Measurements from ENCODE around the gene ZNF773. TPM values are rescaled to one million over a fixed set of nuclear protein-coding genes. Genes with fewer than 3 reads are reported as not detected.

The ZNF773 gene
- total and polyA plus RNA-seq, 9 donors, result 6.8 to 16.3 (median 8.7) TPM

DNA sequence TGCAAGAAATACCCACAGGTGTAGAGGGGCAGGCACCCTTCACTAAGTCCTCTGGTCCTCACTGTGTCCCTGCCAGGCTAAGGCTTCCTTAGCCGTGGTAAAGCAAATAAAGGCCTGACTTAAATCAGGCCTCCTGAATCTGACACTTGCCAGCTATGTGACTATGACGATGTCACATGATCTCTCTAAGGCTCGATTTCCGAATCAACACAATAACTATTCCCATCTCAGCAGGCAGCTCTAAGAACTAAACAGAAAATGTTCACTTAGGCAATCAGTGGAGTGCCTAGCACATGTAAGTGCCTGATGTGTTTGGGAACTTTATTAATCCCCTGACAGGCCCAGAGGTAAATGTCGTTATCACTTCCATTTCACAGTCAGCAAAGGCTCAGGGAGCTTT, 57.9 kb downstream of the ZNF773 start:
- H3K36me3 ChIP-seq, result no peaks in the 10 kb centered on the region
- intact Hi-C loops (cut with DNase I), result no loop called here
- WGBS, 3 donors, result 89 to 95% (median 92%) methylated on average over 5 of the region's 5 CpGs
- peaks cover 0 to 41% of the 10 kb centered on the region in 2 donors for H3K9me3 ChIP-seq
- TF ChIP-seq, protein P1, sequence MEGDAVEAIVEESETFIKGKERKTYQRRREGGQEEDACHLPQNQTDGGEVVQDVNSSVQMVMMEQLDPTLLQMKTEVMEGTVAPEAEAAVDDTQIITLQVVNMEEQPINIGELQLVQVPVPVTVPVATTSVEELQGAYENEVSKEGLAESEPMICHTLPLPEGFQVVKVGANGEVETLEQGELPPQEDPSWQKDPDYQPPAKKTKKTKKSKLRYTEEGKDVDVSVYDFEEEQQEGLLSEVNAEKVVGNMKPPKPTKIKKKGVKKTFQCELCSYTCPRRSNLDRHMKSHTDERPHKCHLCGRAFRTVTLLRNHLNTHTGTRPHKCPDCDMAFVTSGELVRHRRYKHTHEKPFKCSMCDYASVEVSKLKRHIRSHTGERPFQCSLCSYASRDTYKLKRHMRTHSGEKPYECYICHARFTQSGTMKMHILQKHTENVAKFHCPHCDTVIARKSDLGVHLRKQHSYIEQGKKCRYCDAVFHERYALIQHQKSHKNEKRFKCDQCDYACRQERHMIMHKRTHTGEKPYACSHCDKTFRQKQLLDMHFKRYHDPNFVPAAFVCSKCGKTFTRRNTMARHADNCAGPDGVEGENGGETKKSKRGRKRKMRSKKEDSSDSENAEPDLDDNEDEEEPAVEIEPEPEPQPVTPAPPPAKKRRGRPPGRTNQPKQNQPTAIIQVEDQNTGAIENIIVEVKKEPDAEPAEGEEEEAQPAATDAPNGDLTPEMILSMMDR (IDR thresholded peaks at IDR 0.05), result no peak
- TF ChIP-seq POLR2A (IDR thresholded peaks at IDR 0.05) (no peak), EP300 (IDR thresholded peaks at IDR 0.05) (no peak)
- peaks cover 6% of the 10 kb centered on the region for H3K4me1 ChIP-seq (ENCODE audit: insufficient read depth)
- no peak overlapping the region for H3K27ac ChIP-seq
- no peak overlapping the region for H3K4me3 ChIP-seq
- no peak for DNase-seq
- H3K27me3 ChIP-seq, result no peaks in the 10 kb centered on the region

Small RNA genes within 50 kb of the gene (small RNA-seq; reads per million reads assigned to genes)
- not detected for gene VN1R107P

Other genes starting within 250 kb of the ZNF773 start
- 100 to 1,000 TPM in 1 of 7 donors, 10 to 100 TPM in 6; 57.2 to 103 (median 68.6) TPM for gene ZNF460, start 219.5 kb upstream of the ZNF773 start, total RNA-seq
- 1 to 10 TPM; 3.0 to 4.4 TPM for gene ZNF460, start 219.5 kb upstream of the ZNF773 start, polyA plus RNA-seq
- 10 to 100 TPM in 4 of 7 donors, 1 to 10 TPM in 3; 4.9 to 12.9 (median 10.5) TPM for gene ZNF543, start 179.5 kb upstream of the ZNF773 start, total RNA-seq
- gene ZNF543, start 179.5 kb upstream of the ZNF773 start, polyA plus RNA-seq, result 1 to 10 TPM; 4.0 to 4.9 TPM
- 10 to 100 TPM in 3 of 7 donors, 1 to 10 TPM in 4; 3.0 to 13.0 (median 9.1) TPM for gene ZNF304, start 148.7 kb upstream of the ZNF773 start, total RNA-seq
- 10 to 100 TPM in 1 of 2 donors, 1 to 10 TPM in 1; 4.8 to 12.5 TPM for gene ZNF304, start 148.7 kb upstream of the ZNF773 start, polyA plus RNA-seq
- 10 to 100 TPM in 6 of 7 donors, 1 to 10 TPM in 1; 9.1 to 23.6 (median 11.6) TPM for gene TRAPPC2B, start 136.4 kb upstream of the ZNF773 start, total RNA-seq
- 10 to 100 TPM; 10.3 to 25.1 TPM for gene TRAPPC2B, start 136.4 kb upstream of the ZNF773 start, polyA plus RNA-seq
- 1 to 10 TPM; 1.2 to 4.7 (median 3.0) TPM for gene ZNF547, start 136.4 kb upstream of the ZNF773 start, total RNA-seq
- 1 to 10 TPM; 1.8 to 2.9 TPM for gene ZNF547, start 136.4 kb upstream of the ZNF773 start, polyA plus RNA-seq
- gene ZNF548, start 110.1 kb upstream of the ZNF773 start, total RNA-seq, result 10 to 100 TPM; 14.5 to 28.2 (median 24.4) TPM
- gene ZNF548, start 110.1 kb upstream of the ZNF773 start, polyA plus RNA-seq, result 10 to 100 TPM; 13.4 to 13.7 TPM
- 10 to 100 TPM in 6 of 7 donors, 1 to 10 TPM in 1; 5.4 to 22.4 (median 18.7) TPM for gene ZNF17, start 88.8 kb upstream of the ZNF773 start, total RNA-seq
- 1 to 10 TPM; 6.3 to 7.2 TPM for gene ZNF17, start 88.8 kb upstream of the ZNF773 start, polyA plus RNA-seq
- 10 to 100 TPM in 4 of 7 donors, 1 to 10 TPM in 3; 7.5 to 21.7 (median 10.8) TPM for gene ZNF749, start 64.6 kb upstream of the ZNF773 start, total RNA-seq
- 10 to 100 TPM in 1 of 2 donors, 1 to 10 TPM in 1; 4.0 to 12.9 TPM for gene ZNF749, start 64.6 kb upstream of the ZNF773 start, polyA plus RNA-seq
- 1 to 10 TPM in 5 of 7 donors, under 1 TPM in 2; 0.60 to 2.2 (median 1.3) TPM for gene VN1R1, start 42.8 kb upstream of the ZNF773 start, total RNA-seq
- gene VN1R1, start 42.8 kb upstream of the ZNF773 start, polyA plus RNA-seq, result under 1 TPM; 0.38 to 0.50 TPM
- gene ZNF772, start 22.4 kb upstream of the ZNF773 start, total RNA-seq, result 10 to 100 TPM in 6 of 7 donors, 1 to 10 TPM in 1; 6.5 to 23.0 (median 15.8) TPM
- gene ZNF772, start 22.4 kb upstream of the ZNF773 start, polyA plus RNA-seq, result 1 to 10 TPM; 3.3 to 6.8 TPM
- gene ZNF419, start 12.2 kb upstream of the ZNF773 start, total RNA-seq, result 10 to 100 TPM in 6 of 7 donors, 1 to 10 TPM in 1; 6.8 to 14.7 (median 12.1) TPM
- 1 to 10 TPM; 7.2 to 8.5 TPM for gene ZNF419, start 12.2 kb upstream of the ZNF773 start, polyA plus RNA-seq
- 10 to 100 TPM in 4 of 7 donors, 1 to 10 TPM in 3; 3.9 to 11.9 (median 10.1) TPM for gene ZNF549, start 27.4 kb downstream of the ZNF773 start, total RNA-seq
- gene ZNF549, start 27.4 kb downstream of the ZNF773 start, polyA plus RNA-seq, result 1 to 10 TPM; 4.0 to 8.1 TPM
- gene ZNF550, start 59.9 kb downstream of the ZNF773 start, total RNA-seq, result 10 to 100 TPM in 5 of 7 donors, 1 to 10 TPM in 2; 6.7 to 17.1 (median 11.4) TPM
- gene ZNF550, start 59.9 kb downstream of the ZNF773 start, polyA plus RNA-seq, result 1 to 10 TPM; 6.8 to 7.3 TPM
- gene ZNF416, start 79.0 kb downstream of the ZNF773 start, total RNA-seq, result 10 to 100 TPM in 1 of 7 donors, 1 to 10 TPM in 6; 2.2 to 10.9 (median 7.6) TPM
- gene ZNF416, start 79.0 kb downstream of the ZNF773 start, polyA plus RNA-seq, result 1 to 10 TPM; 3.9 to 9.2 TPM
- gene ZIK1, start 84.2 kb downstream of the ZNF773 start, total RNA-seq, result 10 to 100 TPM in 1 of 7 donors, 1 to 10 TPM in 6; 3.4 to 10.2 (median 8.4) TPM
- 1 to 10 TPM; 5.5 to 5.7 TPM for gene ZIK1, start 84.2 kb downstream of the ZNF773 start, polyA plus RNA-seq
- 1 to 10 TPM; 2.5 to 8.9 (median 3.6) TPM for gene ZNF530, start 99.9 kb downstream of the ZNF773 start, total RNA-seq
- 1 to 10 TPM; 2.0 to 2.2 TPM for gene ZNF530, start 99.9 kb downstream of the ZNF773 start, polyA plus RNA-seq
- gene ZNF134, start 114.3 kb downstream of the ZNF773 start, total RNA-seq, result 10 to 100 TPM; 13.4 to 22.9 (median 22.2) TPM
- 10 to 100 TPM in 1 of 2 donors, 1 to 10 TPM in 1; 9.2 to 12.6 TPM for gene ZNF134, start 114.3 kb downstream of the ZNF773 start, polyA plus RNA-seq
- 10 to 100 TPM in 6 of 7 donors, 1 to 10 TPM in 1; 8.3 to 16.7 (median 12.0) TPM for gene ZNF211, start 133.2 kb downstream of the ZNF773 start, total RNA-seq
- gene ZNF211, start 133.2 kb downstream of the ZNF773 start, polyA plus RNA-seq, result 10 to 100 TPM in 1 of 2 donors, 1 to 10 TPM in 1; 8.4 to 16.3 TPM
- 1 to 10 TPM in 1 of 7 donors, under 1 TPM in 1, not detected in 5; 0.13 to 1.3 TPM for gene ZSCAN4, start 169.0 kb downstream of the ZNF773 start, total RNA-seq
- gene ZSCAN4, start 169.0 kb downstream of the ZNF773 start, polyA plus RNA-seq, result under 1 TPM; 0.07 to 0.08 TPM
- 10 to 100 TPM in 3 of 7 donors, 1 to 10 TPM in 4; 6.8 to 11.3 (median 9.7) TPM for gene ZNF551, start 182.0 kb downstream of the ZNF773 start, total RNA-seq
- gene ZNF551, start 182.0 kb downstream of the ZNF773 start, polyA plus RNA-seq, result 1 to 10 TPM; 3.8 to 4.2 TPM
- 10 to 100 TPM in 1 of 7 donors, 1 to 10 TPM in 6; 1.1 to 10.4 (median 2.4) TPM for gene ZNF154, start 209.3 kb downstream of the ZNF773 start, total RNA-seq
- 1 to 10 TPM; 1.4 to 3.5 TPM for gene ZNF154, start 209.3 kb downstream of the ZNF773 start, polyA plus RNA-seq
- gene ZNF671, start 227.7 kb downstream of the ZNF773 start, total RNA-seq, result 10 to 100 TPM in 1 of 7 donors, 1 to 10 TPM in 6; 1.5 to 13.2 (median 6.4) TPM
- 1 to 10 TPM; 2.1 to 5.0 TPM for gene ZNF671, start 227.7 kb downstream of the ZNF773 start, polyA plus RNA-seq
- gene ZNF776, start 246.9 kb downstream of the ZNF773 start, total RNA-seq, result 10 to 100 TPM; 11.0 to 25.9 (median 14.6) TPM
- gene ZNF776, start 246.9 kb downstream of the ZNF773 start, polyA plus RNA-seq, result 10 to 100 TPM; 10.2 to 10.7 TPM

Data from ovary (tissue), 9 donors.